Neural progenitor cell (in vitro differentiated cells): ENCODE data around the gene OBP2B. TPM values are rescaled to one million over a fixed set of nuclear protein-coding genes. Genes with fewer than 3 reads are reported as not detected.
A peak's percentile ranks its signal among the peaks of the same experiment; 100 is the strongest.

Experiments
- DNase-seq: peaks from one replicate; pipeline ENCODE4 v3.0.0-alpha.2; 2016; ENCODE audit warnings: low spot score
- H2AFZ ChIP-seq: fragments of 200-600 bp; sonication (generic); replicated peaks from 2 replicates; pipeline ENCODE4 v1.6.1; 2016; ENCODE audit warnings: antibody characterized with exemption
- H3F3A ChIP-seq: fragments of 200-600 bp; sonication (generic); 2 replicates; pipeline ENCODE4 v1.6.1; 2016; ENCODE audit warnings: antibody characterized with exemption, low read depth
- H3K27ac ChIP-seq: fragments of 200-600 bp; sonication (generic); 2 replicates; pipeline ENCODE4 v1.5.1; 2016; ENCODE audit warnings: mild to moderate bottlenecking
- H3K27me3 ChIP-seq: fragments of 200-600 bp; sonication (generic); 2 replicates; pipeline ENCODE4 v1.6.1; 2016; ENCODE audit warnings: mild to moderate bottlenecking, moderate library complexity
- H3K36me3 ChIP-seq: fragments of 200-600 bp; sonication (generic); 2 replicates; pipeline ENCODE4 v1.5.1; 2016
- H3K4me1 ChIP-seq: fragments of 200-600 bp; sonication (generic); 2 replicates; pipeline ENCODE4 v1.6.1; 2016; ENCODE audit warnings: mixed run types
- H3K4me2 ChIP-seq: fragments of 200-600 bp; sonication (generic); 2 replicates; pipeline ENCODE4 v1.6.1; 2016
- H3K4me3 ChIP-seq: fragments of 200-600 bp; sonication (generic); 2 replicates; pipeline ENCODE4 v1.5.1; 2016
- H3K79me2 ChIP-seq: fragments of 200-600 bp; sonication (generic); 2 replicates; pipeline ENCODE4 v1.6.1; 2016; ENCODE audit warnings: low read depth
- H3K9ac ChIP-seq: fragments of 200-600 bp; sonication (generic); 2 replicates; pipeline ENCODE4 v1.6.1; 2016
- H3K9me3 ChIP-seq: fragments of 200-600 bp; sonication (generic); 2 replicates; pipeline ENCODE4 v1.5.1; 2016; ENCODE audit warnings: low read depth
- H4K20me1 ChIP-seq: fragments of 200-600 bp; sonication (generic); 2 replicates; pipeline ENCODE4 v1.6.1; 2016; ENCODE audit warnings: low read depth
- H3K27ac Mint-ChIP-seq: 3 replicates; pipeline ENCODE4 v1.8.0; 2021; ENCODE audit warnings: mixed read lengths
- H3K27me3 Mint-ChIP-seq: 2 replicates; pipeline ENCODE4 v1.8.0; 2022; ENCODE audit warnings: low read depth, mild to moderate bottlenecking, inconsistent platforms, moderate library complexity, mixed read lengths; ENCODE audit not compliant: insufficient read depth
- H3K36me3 Mint-ChIP-seq: 3 replicates; pipeline ENCODE4 v1.8.0; 2021; ENCODE audit warnings: mixed read lengths
- H3K4me1 Mint-ChIP-seq: 3 replicates; pipeline ENCODE4 v1.8.0; 2021; ENCODE audit warnings: mixed read lengths
- H3K4me3 Mint-ChIP-seq: 3 replicates; pipeline ENCODE4 v1.8.0; 2021; ENCODE audit warnings: mild to moderate bottlenecking, moderate library complexity, mixed read lengths
- H3K9me3 Mint-ChIP-seq: 3 replicates; pipeline ENCODE4 v1.8.0; 2020; ENCODE audit warnings: mixed read lengths
- CTCF ChIP-seq: fragments of 200-600 bp; sonication (generic); IDR thresholded peaks from 2 replicates; pipeline ENCODE4 v1.5.1; 2017; ENCODE audit warnings: antibody characterized with exemption, mild to moderate bottlenecking
- EZH2 ChIP-seq: fragments of 200-600 bp; sonication (generic); IDR thresholded peaks from 2 replicates; pipeline ENCODE4 v1.6.1; 2017; ENCODE audit warnings: antibody characterized with exemption, mild to moderate bottlenecking, moderate library complexity
- EZH2phosphoT487 ChIP-seq: fragments of 200-600 bp; sonication (generic); IDR thresholded peaks from 2 replicates; pipeline ENCODE4 v1.6.1; 2017; ENCODE audit warnings: antibody characterized with exemption
- total RNA-seq: library from RNA; depleted of rRNA; stranded (reverse); fragments of >200 nt; gene quantifications from 2 replicates; pipeline ENCODE4 v1.2.3, GENCODE V29; 2015; ENCODE audit warnings: low replicate concordance

Gene OBP2B
- total RNA-seq, 1 donor from 2014 or later = not detected

GRCh38 chr9:133160742-133161546 is 48.1 kb downstream of the OBP2B start:
- Mint-ChIP-seq H3K4me3 (no peak overlapping the region), H3K4me1 (peaks cover 8% of the 10 kb centered on the region), H3K9me3 (no peaks in the 10 kb centered on the region), H3K27me3 (peaks cover 12% of the 10 kb centered on the region), H3K27ac (no peak overlapping the region), H3K36me3 (no peaks in the 10 kb centered on the region)
- DNase-seq = peak; percentile 45
- no peak for TF ChIP-seq EZH2phosphoT487
- TF ChIP-seq CTCF = peak; percentile 56
- TF ChIP-seq EZH2 = no peak
- no peaks in the 10 kb centered on the region for H3K79me2 ChIP-seq
- peaks cover 47% of the 10 kb centered on the region for H3K27me3 ChIP-seq
- no peak overlapping the region for H3K27ac ChIP-seq
- H3F3A ChIP-seq = peaks cover 4% of the 10 kb centered on the region
- peaks cover 6% of the 10 kb centered on the region for H3K4me1 ChIP-seq
- no peaks in the 10 kb centered on the region for H3K9me3 ChIP-seq
- no peaks in the 10 kb centered on the region for H3K36me3 ChIP-seq
- H3K4me3 ChIP-seq = no peak overlapping the region
- no peak overlapping the region for H2AFZ ChIP-seq
- peaks cover 3% of the 10 kb centered on the region for H4K20me1 ChIP-seq
- H3K4me2 ChIP-seq = no peak overlapping the region
- no peak overlapping the region for H3K9ac ChIP-seq

GRCh38 chr9:133158695-133159094 is 50.4 kb downstream of the OBP2B start:
- no peak for DNase-seq
- no peak overlapping the region for H3K4me3 Mint-ChIP-seq
- H3K4me1 Mint-ChIP-seq = peaks cover 7% of the 10 kb centered on the region
- H4K20me1 ChIP-seq = peaks cover 3% of the 10 kb centered on the region
- H3K36me3 Mint-ChIP-seq = no peaks in the 10 kb centered on the region
- H3F3A ChIP-seq = peaks cover 4% of the 10 kb centered on the region
- H3K4me2 ChIP-seq = no peak overlapping the region
- no peak overlapping the region for H2AFZ ChIP-seq
- H3K9me3 ChIP-seq = no peaks in the 10 kb centered on the region
- H3K27me3 ChIP-seq = peaks cover 26% of the 10 kb centered on the region
- H3K4me1 ChIP-seq = peaks cover 6% of the 10 kb centered on the region
- H3K27ac ChIP-seq = no peak overlapping the region
- H3K9ac ChIP-seq = no peak overlapping the region
- no peak overlapping the region for H3K4me3 ChIP-seq
- H3K79me2 ChIP-seq = no peaks in the 10 kb centered on the region
- TF ChIP-seq EZH2 = no peak
- no peak for TF ChIP-seq CTCF
- TF ChIP-seq EZH2phosphoT487 = no peak
- H3K27ac Mint-ChIP-seq = no peak overlapping the region
- no peaks in the 10 kb centered on the region for H3K36me3 ChIP-seq
- H3K27me3 Mint-ChIP-seq = peaks cover 12% of the 10 kb centered on the region
- H3K9me3 Mint-ChIP-seq = no peaks in the 10 kb centered on the region

Other genes with a start within 250 kb of the OBP2B start
- gene GFI1B, start 230.6 kb downstream of the OBP2B start, total RNA-seq = 0.28 TPM in 1 of 2 replicates, not detected in the other
- 77.9 and 119 TPM in 2 replicates for gene GTF3C5, start 178.3 kb downstream of the OBP2B start, total RNA-seq
- gene CEL, start 147.3 kb downstream of the OBP2B start, total RNA-seq = 1.0 and 2.2 TPM in 2 replicates
- 24.1 and 58.8 TPM in 2 replicates for gene RALGDS, start 88.0 kb downstream of the OBP2B start, total RNA-seq
- 2.0 and 3.0 TPM in 2 replicates for gene GBGT1, start 45.3 kb downstream of the OBP2B start, total RNA-seq
- gene ABO, start 66.0 kb upstream of the OBP2B start, total RNA-seq = not detected in 2 replicates
- 13.2 and 32.9 TPM in 2 replicates for gene SURF6, start 126.9 kb upstream of the OBP2B start, total RNA-seq
- 31.7 and 66.5 TPM in 2 replicates for gene MED22, start 138.9 kb upstream of the OBP2B start, total RNA-seq
- gene RPL7A, start 139.0 kb upstream of the OBP2B start, total RNA-seq = 3,449 and 3,613 TPM in 2 replicates
- 31.0 and 36.7 TPM in 2 replicates for gene SURF1, start 147.2 kb upstream of the OBP2B start, total RNA-seq
- gene SURF2, start 147.3 kb upstream of the OBP2B start, total RNA-seq = 16.0 and 19.6 TPM in 2 replicates
- 102 and 155 TPM in 2 replicates for gene SURF4, start 166.8 kb upstream of the OBP2B start, total RNA-seq
- 0.58 and 0.65 TPM in 2 replicates for gene STKLD1, start 167.1 kb upstream of the OBP2B start, total RNA-seq
- 17.9 and 24.9 TPM in 2 replicates for gene REXO4, start 208.8 kb upstream of the OBP2B start, total RNA-seq
- 2.4 and 6.1 TPM in 2 replicates for gene ADAMTS13, start 213.1 kb upstream of the OBP2B start, total RNA-seq